Hepatocyte (in vitro differentiated cells): Measurements from ENCODE around the gene OR6X1. TPM values are rescaled to one million over a fixed set of nuclear protein-coding genes. Genes with fewer than 3 reads are reported as not detected.
"Not testable (repeated sequence)": the region's sequence is repeated elsewhere in the genome, so short reads cannot be mapped to it uniquely, and the experiment has no call there.

ENCODE experiments used
- DNase-seq: peaks from one replicate; pipeline ENCODE4 v3.0.0-alpha.2; 2016; ENCODE audit warnings: low spot score
- H2AFZ ChIP-seq: fragments of 200-600 bp; sonication (generic); 2 replicates; pipeline ENCODE4 v1.6.0; 2016; ENCODE audit warnings: antibody characterized with exemption, mild to moderate bottlenecking
- H3K27ac ChIP-seq: fragments of 200-600 bp; sonication (generic); 2 replicates; pipeline ENCODE4 v1.5.1; 2016; ENCODE audit warnings: mild to moderate bottlenecking
- H3K27me3 ChIP-seq: fragments of 200-600 bp; sonication (generic); 2 replicates; pipeline ENCODE4 v1.6.1; 2016
- H3K36me3 ChIP-seq: fragments of 200-600 bp; sonication (generic); replicated peaks from 2 replicates; pipeline ENCODE4 v1.5.1; 2016; ENCODE audit warnings: low read depth; ENCODE audit not compliant: insufficient read depth
- H3K4me1 ChIP-seq: fragments of 200-600 bp; sonication (generic); 2 replicates; pipeline ENCODE4 v1.5.1; 2016; ENCODE audit warnings: mild to moderate bottlenecking, moderate library complexity; ENCODE audit not compliant: insufficient read depth
- H3K4me2 ChIP-seq: fragments of 200-600 bp; sonication (generic); 2 replicates; pipeline ENCODE4 v1.6.0; 2016
- H3K4me3 ChIP-seq: fragments of 200-600 bp; sonication (generic); 2 replicates; pipeline ENCODE4 v1.5.1; 2016; ENCODE audit warnings: mild to moderate bottlenecking
- H3K79me2 ChIP-seq: fragments of 200-600 bp; sonication (generic); 2 replicates; pipeline ENCODE4 v1.6.0; 2017; ENCODE audit warnings: mild to moderate bottlenecking
- H3K9me2 ChIP-seq: fragments of 200-600 bp; sonication (generic); replicated peaks from 2 replicates; pipeline ENCODE4 v1.6.0; 2017; ENCODE audit warnings: mild to moderate bottlenecking; ENCODE audit not compliant: insufficient read depth
- H3K9me3 ChIP-seq: fragments of 200-600 bp; sonication (generic); 2 replicates; pipeline ENCODE4 v1.5.1; 2016; ENCODE audit warnings: low read depth, mild to moderate bottlenecking
- H4K20me1 ChIP-seq: fragments of 200-600 bp; sonication (generic); 2 replicates; pipeline ENCODE4 v1.6.0; 2016; ENCODE audit warnings: mild to moderate bottlenecking; ENCODE audit not compliant: insufficient read depth, poor library complexity, severe bottlenecking
- EZH2 ChIP-seq: fragments of 200-600 bp; sonication (generic); IDR thresholded peaks from 2 replicates; pipeline ENCODE4 v1.6.1; 2016; ENCODE audit warnings: antibody characterized with exemption, mild to moderate bottlenecking, borderline replicate concordance
- EZH2phosphoT487 ChIP-seq: fragments of 200-600 bp; sonication (generic); IDR thresholded peaks from one replicate; pipeline ENCODE4 v1.6.1; 2018; ENCODE audit warnings: antibody characterized with exemption, mild to moderate bottlenecking, low read depth, moderate library complexity; ENCODE audit not compliant: unreplicated experiment, severe bottlenecking
- WGBS: methylation state at CpG from one replicate; pipeline ENCODE4 v1.1.6; 2016; ENCODE audit warnings: low lambda C conversion rate; ENCODE audit errors: missing lambda C conversion rate; 5-methylcytosine and 5-hydroxymethylcytosine counted together
- polyA plus RNA-seq: library from polyadenylated mRNA; unstranded; fragments of >200 nt; fragmentation: Nextera tagmentation; extraction: Ambion mirVana; gene quantifications from 2 replicates; pipeline ENCODE4 v1.2.1, GENCODE V29; 2016
- total RNA-seq: library from RNA; depleted of rRNA; stranded (reverse); fragments of >200 nt; gene quantifications from 2 replicates; pipeline ENCODE4 v1.2.3, GENCODE V29; 2014
- TF ChIP-seq, protein P1 (sequence below): fragments of 200-600 bp; sonication (generic); IDR thresholded peaks from 2 replicates; pipeline ENCODE4 v1.5.1; 2016; ENCODE audit warnings: antibody characterized with exemption, mild to moderate bottlenecking; ENCODE audit not compliant: poor library complexity

The OR6X1 gene
- total and polyA plus RNA-seq, 2 experiments from 2014 or later, result not detected

DNA sequence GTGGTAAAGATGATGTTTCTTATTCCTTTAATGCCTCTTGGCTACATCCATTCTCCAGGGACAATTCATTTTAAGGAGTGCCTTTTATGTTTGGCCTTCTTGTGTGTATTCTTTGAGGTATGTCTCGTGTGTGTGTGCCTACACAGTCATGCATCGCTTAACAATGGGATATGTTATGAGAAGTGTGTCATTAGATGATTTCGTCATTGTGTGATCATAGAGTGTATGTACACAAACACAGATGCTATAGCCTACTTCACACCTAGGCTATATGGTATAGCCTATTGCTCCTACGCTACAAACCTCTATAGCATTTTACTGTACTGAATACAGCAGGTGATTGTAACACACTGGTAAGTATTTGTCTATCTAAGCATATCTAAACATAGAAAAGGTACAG is 35.8 kb downstream of the OR6X1 start:
- Histone ChIP-seq H3K4me2 (no peak overlapping the region), H3K79me2 (no peaks in the 10 kb centered on the region), H3K27ac (no peak overlapping the region), H3K9me3 (no peaks in the 10 kb centered on the region), H2AFZ (no peak overlapping the region), H3K27me3 (peaks cover 7% of the 10 kb centered on the region), H3K4me1 (no peaks in the 10 kb centered on the region), H3K4me3 (no peak overlapping the region), H3K9me2 (no peaks in the 10 kb centered on the region), H3K36me3 (no peaks in the 10 kb centered on the region), H4K20me1 (no peaks in the 10 kb centered on the region)
- 96% methylated on average over 4 of the region's 4 CpGs for WGBS
- no peak for DNase-seq
- TF ChIP-seq EZH2 (no peak), EZH2phosphoT487 (no peak)
- TF ChIP-seq, protein P1, sequence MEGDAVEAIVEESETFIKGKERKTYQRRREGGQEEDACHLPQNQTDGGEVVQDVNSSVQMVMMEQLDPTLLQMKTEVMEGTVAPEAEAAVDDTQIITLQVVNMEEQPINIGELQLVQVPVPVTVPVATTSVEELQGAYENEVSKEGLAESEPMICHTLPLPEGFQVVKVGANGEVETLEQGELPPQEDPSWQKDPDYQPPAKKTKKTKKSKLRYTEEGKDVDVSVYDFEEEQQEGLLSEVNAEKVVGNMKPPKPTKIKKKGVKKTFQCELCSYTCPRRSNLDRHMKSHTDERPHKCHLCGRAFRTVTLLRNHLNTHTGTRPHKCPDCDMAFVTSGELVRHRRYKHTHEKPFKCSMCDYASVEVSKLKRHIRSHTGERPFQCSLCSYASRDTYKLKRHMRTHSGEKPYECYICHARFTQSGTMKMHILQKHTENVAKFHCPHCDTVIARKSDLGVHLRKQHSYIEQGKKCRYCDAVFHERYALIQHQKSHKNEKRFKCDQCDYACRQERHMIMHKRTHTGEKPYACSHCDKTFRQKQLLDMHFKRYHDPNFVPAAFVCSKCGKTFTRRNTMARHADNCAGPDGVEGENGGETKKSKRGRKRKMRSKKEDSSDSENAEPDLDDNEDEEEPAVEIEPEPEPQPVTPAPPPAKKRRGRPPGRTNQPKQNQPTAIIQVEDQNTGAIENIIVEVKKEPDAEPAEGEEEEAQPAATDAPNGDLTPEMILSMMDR, result no peak

DNA sequence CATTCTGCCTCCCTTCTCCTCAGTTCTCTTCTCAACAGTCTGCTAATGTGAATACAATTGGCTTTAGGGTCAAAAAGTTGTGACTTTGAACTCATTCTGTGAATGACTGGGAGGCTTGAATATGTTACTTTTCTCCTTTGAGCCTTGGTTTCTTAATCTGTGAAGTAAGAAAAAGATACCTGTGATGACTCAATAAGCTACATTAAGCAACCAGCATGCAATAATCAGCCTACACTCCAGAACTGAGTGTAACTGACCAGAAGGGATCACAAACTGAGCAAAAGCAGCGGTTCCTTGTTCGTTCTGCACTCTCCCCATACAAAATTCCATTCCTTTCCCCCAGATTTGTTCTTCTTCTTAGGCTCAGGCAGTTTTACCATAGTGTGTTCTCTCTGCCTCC is 36.3 kb downstream of the OR6X1 start:
- Histone ChIP-seq H3K27me3 (peaks cover 7% of the 10 kb centered on the region), H2AFZ (no peak overlapping the region), H4K20me1 (no peaks in the 10 kb centered on the region), H3K4me2 (no peak overlapping the region), H3K36me3 (no peaks in the 10 kb centered on the region), H3K9me3 (no peaks in the 10 kb centered on the region), H3K79me2 (no peaks in the 10 kb centered on the region), H3K9me2 (no peaks in the 10 kb centered on the region), H3K4me3 (no peak overlapping the region), H3K27ac (no peak overlapping the region), H3K4me1 (no peaks in the 10 kb centered on the region)
- TF ChIP-seq EZH2 (no peak), EZH2phosphoT487 (no peak)
- TF ChIP-seq, protein P1, result no peak
- DNase-seq, result peak; percentile 8
- WGBS, result 77% methylated on average over 2 of the region's 2 CpGs

DNA sequence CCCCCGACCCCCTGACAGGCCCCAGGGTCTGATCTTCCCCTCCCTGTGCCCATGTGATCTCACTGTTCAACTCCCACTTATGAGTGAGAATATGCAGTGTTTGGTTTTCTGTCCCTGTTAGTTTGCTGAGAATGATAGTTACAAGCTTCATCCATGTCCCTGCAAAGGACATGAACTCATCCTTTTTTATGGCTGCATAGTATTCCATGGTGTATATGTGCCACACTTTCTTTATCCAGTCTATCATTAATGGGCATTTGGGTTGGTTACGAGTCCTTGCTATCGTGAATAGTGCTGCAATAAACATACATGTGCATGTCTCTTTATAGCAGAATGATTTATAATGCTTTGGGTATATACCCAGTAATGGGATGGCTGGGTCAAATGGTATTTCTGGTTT is 41.7 kb downstream of the OR6X1 start:
- H3K9me3 ChIP-seq, H3K4me1 ChIP-seq, H3K36me3 ChIP-seq, H4K20me1 ChIP-seq, H2AFZ ChIP-seq, H3K9me2 ChIP-seq, H3K27ac ChIP-seq, H3K4me3 ChIP-seq, H3K79me2 ChIP-seq, DNase-seq, H3K4me2 ChIP-seq, H3K27me3 ChIP-seq: not testable (repeated sequence)
- WGBS, result 82% methylated on average over 3 of the region's 3 CpGs

DNA sequence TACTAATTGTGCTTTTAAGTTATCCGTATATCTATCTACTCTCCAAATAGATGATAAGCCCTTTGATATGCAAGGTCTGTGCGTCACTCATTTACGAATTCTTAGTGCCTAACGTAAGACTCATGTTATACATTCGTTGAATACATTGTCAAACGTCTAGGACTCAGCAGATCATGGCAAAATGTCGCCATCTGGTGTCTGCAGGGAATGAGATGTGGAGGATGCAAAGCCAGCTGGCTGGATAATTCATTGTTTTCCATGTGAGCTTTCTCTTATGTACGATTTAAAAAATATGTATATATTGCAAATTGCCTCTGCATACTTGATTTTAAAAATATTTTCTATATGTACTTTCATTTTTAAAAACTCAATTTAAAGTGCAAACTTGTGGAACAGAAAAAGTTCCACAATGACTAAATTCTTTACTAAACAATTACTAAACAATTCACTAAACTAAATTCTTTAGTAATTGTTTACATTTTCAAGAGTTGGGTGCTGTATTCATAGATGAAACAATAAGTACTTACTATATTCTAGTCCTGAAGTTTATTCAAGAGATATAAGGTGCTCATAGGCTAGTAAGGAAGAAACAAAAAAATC is 46.6 kb downstream of the OR6X1 start:
- TF ChIP-seq, protein P1, result peak; percentile 92
- TF ChIP-seq EZH2phosphoT487, result no peak
- TF ChIP-seq EZH2, result no peak
- no peak overlapping the region for H2AFZ ChIP-seq
- no peak overlapping the region for H3K4me3 ChIP-seq
- DNase-seq, result peak; percentile 81
- no peaks in the 10 kb centered on the region for H3K4me1 ChIP-seq
- H4K20me1 ChIP-seq, result no peaks in the 10 kb centered on the region
- WGBS, result 7% methylated on average over 8 of the region's 8 CpGs
- no peaks in the 10 kb centered on the region for H3K9me2 ChIP-seq
- H3K36me3 ChIP-seq, result no peaks in the 10 kb centered on the region
- H3K79me2 ChIP-seq, result no peaks in the 10 kb centered on the region
- H3K27ac ChIP-seq, result no peak overlapping the region
- H3K4me2 ChIP-seq, result no peak overlapping the region
- no peaks in the 10 kb centered on the region for H3K9me3 ChIP-seq
- H3K27me3 ChIP-seq, result no peaks in the 10 kb centered on the region
